H1 (cell line): ENCODE measurements around the gene KDM6A. TPM values are rescaled to one million over a fixed set of nuclear protein-coding genes. Genes with fewer than 3 reads are reported as not detected.

Experiments used
- CBX8 ChIP-seq: fragments of 300-800, 300-1000 bp; sonication (generic); IDR thresholded peaks from 2 replicates; pipeline ENCODE4 v1.7.1; 2016; ENCODE audit warnings: low read depth, low read length, borderline replicate concordance
- POLR2AphosphoS5 ChIP-seq: IDR thresholded peaks from 2 replicates; pipeline ENCODE4 v1.6.1; 2011; ENCODE audit warnings: low read depth, low read length
- RBBP5 ChIP-seq: IDR thresholded peaks from 2 replicates; pipeline ENCODE4 v1.7.1; 2012; ENCODE audit warnings: low read depth, mild to moderate bottlenecking, inconsistent platforms, low read length, moderate library complexity, borderline replicate concordance
- RFX5 ChIP-seq: IDR thresholded peaks from 2 replicates; pipeline ENCODE4 v1.6.1; 2011; ENCODE audit warnings: low read depth, low read length, improper control_type of control experiment, borderline replicate concordance
- ZNF274 ChIP-seq: IDR thresholded peaks from 2 replicates; pipeline ENCODE4 v1.7.0; 2012; ENCODE audit warnings: low read length, borderline replicate concordance; ENCODE audit errors: extremely low read depth
- polyA plus RNA-seq, 7 experiments: library from polyadenylated mRNA; depleted of rRNA in 3 of 7; stranded (reverse) in 5 of 7; unstranded in 2 of 7; fragments of >200 nt in 5 of 7; fragments of 200-250 nt in 2 of 7; gene quantifications; 1 replicate in 5 of 7; 2 replicates in 1 of 7; 4 replicates in 1 of 7; pipeline versions ENCODE4 v1.2.1 to v1.2.3, GENCODE V29; 2011 to 2013; ENCODE audit warnings: missing spikeins in 2 of 7, mixed read lengths in 2 of 7
- total RNA-seq: library from RNA; stranded (reverse); fragmentation: NEBNext Ultra II Directional; extraction: Animal tissue kit (Norgen Biotek cat#: 25700); gene quantifications from 2 replicates; pipeline ENCODE4 v1.2.1, GENCODE V29; 2021

KDM6A gene
- total and polyA plus RNA-seq, 2 of the 8 experiments (the other 6 are each of a cell fraction or from before 2014, with no cell fraction given), result 43.5 to 58.4 TPM

GRCh38 chrX:44873415-44874276, 658 bp downstream of the KDM6A start (continued):
- TF ChIP-seq ZNF274 (no peak), CBX8 (no peak), RFX5 (no peak), POLR2AphosphoS5 (0 out of 2 replicates have a peak, but pooled peaks have one; percentile 34), RBBP5 (peak; percentile 29; the same call in 1 of the 2 replicates)
